Activated T-helper 17 cell treated with anti-CD3 and anti-CD28 coated beads, Interleukin-2, amount 50 U/mL, for 72 hours (primary cell): ENCODE results near the gene FREY1. TPM values are rescaled to one million over a fixed set of nuclear protein-coding genes. Genes with fewer than 3 reads are reported as not detected.

ENCODE experiments used
- ATAC-seq: fragments of 150-1000 bp; cut with Tn5 transposase; replicated peaks from 2 replicates; pipeline ENCODE4 v1.10.0; 2021; ENCODE audit warnings: mild to moderate bottlenecking, moderate library complexity
- H3K27ac Mint-ChIP-seq: one replicate; pipeline ENCODE4 v1.8.0; 2022; ENCODE audit warnings: mixed read lengths
- H3K27me3 Mint-ChIP-seq: one replicate; pipeline ENCODE4 v1.8.0; 2022; ENCODE audit warnings: mixed read lengths
- H3K36me3 Mint-ChIP-seq: one replicate; pipeline ENCODE4 v1.8.0; 2022; ENCODE audit warnings: low read depth, mild to moderate bottlenecking, mixed read lengths
- H3K4me1 Mint-ChIP-seq: one replicate; pipeline ENCODE4 v1.8.0; 2022; ENCODE audit warnings: mixed read lengths
- H3K4me3 Mint-ChIP-seq: one replicate; pipeline ENCODE4 v1.8.0; 2022; ENCODE audit warnings: mild to moderate bottlenecking, mixed read lengths
- H3K9me3 Mint-ChIP-seq: one replicate; pipeline ENCODE4 v1.8.0; 2022; ENCODE audit warnings: mixed read lengths
- total RNA-seq, 2 donors: library from RNA; stranded (reverse); gene quantifications; one replicate each; pipeline ENCODE4 v1.2.3, GENCODE V29; 2022

FREY1 gene
- total RNA-seq, 2 donors from 2014 or later: 1.8 to 2.7 TPM

- peaks cover 5% of the 10 kb centered on the region for H3K4me1 Mint-ChIP-seq
- H3K27me3 Mint-ChIP-seq: no peaks in the 10 kb centered on the region
- no peaks in the 10 kb centered on the region for H3K9me3 Mint-ChIP-seq
- no peak for ATAC-seq
- H3K27ac Mint-ChIP-seq: no peak overlapping the region
- H3K4me3 Mint-ChIP-seq: no peak overlapping the region
- peaks cover 92% of the 10 kb centered on the region for H3K36me3 Mint-ChIP-seq
Measured at GRCh38 chr11:45860348-45860747, 46.7 kb downstream of the FREY1 start.

- ATAC-seq: no peak
- Mint-ChIP-seq H3K27ac (no peak overlapping the region), H3K9me3 (no peaks in the 10 kb centered on the region), H3K36me3 (peaks cover 89% of the 10 kb centered on the region), H3K4me1 (peaks cover 5% of the 10 kb centered on the region), H3K4me3 (no peak overlapping the region), H3K27me3 (no peaks in the 10 kb centered on the region)
Measured at GRCh38 chr11:45859661-45860140, 47.4 kb downstream of the FREY1 start.

- no peak overlapping the region for H3K27ac Mint-ChIP-seq
- peaks cover 84% of the 10 kb centered on the region for H3K36me3 Mint-ChIP-seq
- H3K27me3 Mint-ChIP-seq: no peaks in the 10 kb centered on the region
- no peak overlapping the region for H3K4me3 Mint-ChIP-seq
- no peak for ATAC-seq
- H3K9me3 Mint-ChIP-seq: no peaks in the 10 kb centered on the region
- peaks cover 5% of the 10 kb centered on the region for H3K4me1 Mint-ChIP-seq
Measured at GRCh38 chr11:45858751-45859398, 48.2 kb downstream of the FREY1 start.

GRCh38 chr11:45857961-45858474, 49.1 kb downstream of the FREY1 start:
- no peaks in the 10 kb centered on the region for H3K27me3 Mint-ChIP-seq
- peaks cover 76% of the 10 kb centered on the region for H3K36me3 Mint-ChIP-seq
- H3K4me3 Mint-ChIP-seq: no peak overlapping the region
- ATAC-seq: peak; percentile 47
- peaks cover 5% of the 10 kb centered on the region for H3K4me1 Mint-ChIP-seq
- no peaks in the 10 kb centered on the region for H3K9me3 Mint-ChIP-seq
- H3K27ac Mint-ChIP-seq: no peak overlapping the region

Other genes with a start within 250 kb of the FREY1 start
- gene CHST1, start 241.6 kb downstream of the FREY1 start, total RNA-seq: not detected
- gene SLC35C1, start 102.1 kb downstream of the FREY1 start, total RNA-seq: 10 to 100 TPM in 1 of 2 donors, 1 to 10 TPM in 1; 8.7 to 18.9 TPM
- 10 to 100 TPM; 12.3 to 25.4 TPM for gene CRY2, start 59.8 kb downstream of the FREY1 start, total RNA-seq
- under 1 TPM; 0.65 to 0.93 TPM for gene MAPK8IP1, start 21.6 kb downstream of the FREY1 start, total RNA-seq
- gene PEX16, start 10.6 kb upstream of the FREY1 start, total RNA-seq: 10 to 100 TPM; 27.9 to 45.4 TPM
- gene LARGE2, start 15.4 kb upstream of the FREY1 start, total RNA-seq: 1 to 10 TPM in 1 of 2 donors, under 1 TPM in 1; 0.80 to 1.8 TPM
- 10 to 100 TPM; 33.5 to 91.7 TPM for gene PHF21A, start 214.2 kb upstream of the FREY1 start, total RNA-seq